HG02981 (cell line): ENCODE results near the gene BSDC1.

ENCODE experiments used
- ATAC-seq: cut with Tn5 transposase; IDR thresholded peaks from one replicate; pipeline ENCODE4 v1.9.1; 2021; ENCODE audit warnings: mild to moderate bottlenecking, moderate library complexity; ENCODE audit not compliant: unreplicated experiment

BSDC1 gene

GRCh38 chr1:32337855-32338636 lies 56.2 kb downstream of the BSDC1 start:
- no peak for ATAC-seq

GRCh38 chr1:32336963-32337675 lies 57.1 kb downstream of the BSDC1 start:
- ATAC-seq, result no peak

GRCh38 chr1:32336591-32336932 lies 57.7 kb downstream of the BSDC1 start:
- ATAC-seq, result no peak

GRCh38 chr1:32335790-32336590 lies 58.3 kb downstream of the BSDC1 start, which contains the start of gene MARCKSL1:
Gene MARCKSL1, minus strand, starts transcription at chr1:32336233. Its CDS starts 200 bp downstream, at chr1:32336033.
- ATAC-seq, result peak; percentile 45

- peak; percentile 3 for ATAC-seq
These were observed 58.8 kb downstream of the BSDC1 start for GRCh38 chr1:32335535-32335789.

GRCh38 chr1:32334864-32335534 lies 59.2 kb downstream of the BSDC1 start:
- ATAC-seq, result peak; percentile 13

GRCh38 chr1:32334274-32334861 lies 59.9 kb downstream of the BSDC1 start:
- no peak for ATAC-seq

- no peak for ATAC-seq
These were observed 60.8 kb downstream of the BSDC1 start for GRCh38 chr1:32333251-32333963.

GRCh38 chr1:32332290-32333079 lies 61.8 kb downstream of the BSDC1 start:
- no peak for ATAC-seq

GRCh38 chr1:32331549-32331948 lies 62.7 kb downstream of the BSDC1 start:
- no peak for ATAC-seq

GRCh38 chr1:32330558-32331151 lies 63.6 kb downstream of the BSDC1 start:
- no peak for ATAC-seq

GRCh38 chr1:32329931-32330466 lies 64.2 kb downstream of the BSDC1 start:
- ATAC-seq, result no peak

- ATAC-seq, result no peak
These were observed 67.0 kb downstream of the BSDC1 start for GRCh38 chr1:32327204-32327603.

GRCh38 chr1:32321712-32322291 lies 72.4 kb downstream of the BSDC1 start:
- ATAC-seq, result no peak

GRCh38 chr1:32318127-32318869 lies 75.9 kb downstream of the BSDC1 start:
- ATAC-seq, result no peak

GRCh38 chr1:32316903-32317277 lies 77.4 kb downstream of the BSDC1 start:
- no peak for ATAC-seq
